KBM-7 (cell line): ENCODE data around the gene TP53TG5.
"Not testable (repeated sequence)": the region's sequence is repeated elsewhere in the genome, so short reads cannot be mapped to it uniquely, and the experiment has no call there.

Experiments used
- DNase-seq: peaks from one replicate; pipeline ENCODE4 v3.0.0-alpha.2; 2015
- in situ Hi-C: fragments of 300-500 bp; cut with MboI; formaldehyde crosslinking; loops from 2 replicates; pipeline ENCODE4 v1.14.3; 2020; ENCODE audit warnings: low sequenced_read_pairs, low pct_unique_long_range_greater_than_20kb, mixed read lengths

The TP53TG5 gene

GRCh38 chr20:45350795-45351194, 27.3 kb downstream of the TP53TG5 start:
- in situ Hi-C loops, DNase-seq: not testable (repeated sequence)

- in situ Hi-C loops = no loop called here
- DNase-seq = no peak
These were observed 27.9 kb downstream of the TP53TG5 start for GRCh38 chr20:45350217-45350616.

GRCh38 chr20:45347936-45348778, 30.0 kb downstream of the TP53TG5 start, which contains the start of gene SDC4:
TSS of gene SDC4 (minus strand) at chr20:45348424. CDS start at chr20:45348384, 40 bp downstream.
- DNase-seq = no peak
- in situ Hi-C loops = no loop called here

- in situ Hi-C loops = no loop called here
- DNase-seq = no peak
These were observed 30.7 kb downstream of the TP53TG5 start for GRCh38 chr20:45347297-45347935.

DNA sequence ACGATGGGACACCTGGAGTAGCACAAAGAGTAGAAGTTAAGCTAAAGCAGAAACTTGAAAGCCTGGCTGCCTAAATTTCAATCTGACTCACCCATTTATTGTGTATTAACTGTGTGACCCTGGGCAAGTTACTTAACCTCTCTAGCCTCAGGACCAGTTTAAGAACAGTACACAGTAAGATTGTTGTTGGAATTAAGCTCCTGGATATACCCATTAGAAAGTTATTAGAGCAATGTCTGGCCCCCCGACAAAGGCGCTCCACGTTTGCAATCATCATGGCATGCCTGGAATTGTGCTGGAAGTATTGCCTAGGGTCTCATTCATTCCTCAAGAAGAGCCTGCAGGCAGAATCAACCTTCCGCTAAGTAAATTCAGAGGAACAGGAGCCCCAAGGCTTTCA, 31.3 kb downstream of the TP53TG5 start:
- DNase-seq = no peak
- in situ Hi-C loops = no loop called here

- in situ Hi-C loops = no loop called here
- DNase-seq = no peak
These were observed 31.8 kb downstream of the TP53TG5 start for GRCh38 chr20:45346291-45346718.

DNA sequence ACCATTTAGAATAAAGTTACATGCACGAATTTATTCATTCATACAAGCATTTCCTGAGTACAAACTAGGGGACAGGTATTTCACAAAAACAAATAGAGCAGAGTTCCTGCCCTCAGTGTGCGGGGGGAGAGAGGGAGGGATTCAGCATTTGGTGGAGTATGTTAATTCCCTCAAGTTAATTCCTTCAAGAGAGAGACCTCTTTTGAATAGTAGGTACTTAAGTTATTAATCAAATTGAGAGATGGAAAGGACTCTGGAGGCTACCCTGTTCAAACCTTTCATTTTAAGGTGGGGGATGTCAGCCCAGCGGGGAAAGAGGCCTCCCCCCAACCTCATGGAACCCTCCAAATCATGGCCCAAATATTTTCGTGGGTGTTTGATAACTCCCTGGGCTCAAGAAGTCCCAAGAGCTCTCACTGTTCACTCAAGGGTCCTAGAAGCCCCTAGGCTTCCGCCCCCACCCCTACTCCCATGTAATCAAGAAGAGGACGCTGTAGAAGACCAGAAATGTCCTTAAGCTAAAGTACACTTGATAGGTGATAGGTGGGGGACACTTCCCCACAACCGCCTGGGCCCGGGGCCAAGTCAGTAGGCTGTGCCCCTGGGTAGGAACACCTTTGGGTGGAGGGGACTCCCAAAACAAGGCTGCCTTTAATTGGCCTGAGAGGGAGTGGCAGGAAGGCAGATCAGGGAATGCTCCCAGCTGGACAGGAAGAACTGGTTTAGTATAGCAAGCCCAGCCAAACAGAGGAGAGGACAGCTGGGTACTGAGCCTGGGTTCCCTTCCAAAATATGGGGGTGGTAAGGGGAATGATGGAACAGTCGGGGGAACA, 32.8 kb downstream of the TP53TG5 start:
- in situ Hi-C loops = no loop called here
- DNase-seq = no peak

DNA sequence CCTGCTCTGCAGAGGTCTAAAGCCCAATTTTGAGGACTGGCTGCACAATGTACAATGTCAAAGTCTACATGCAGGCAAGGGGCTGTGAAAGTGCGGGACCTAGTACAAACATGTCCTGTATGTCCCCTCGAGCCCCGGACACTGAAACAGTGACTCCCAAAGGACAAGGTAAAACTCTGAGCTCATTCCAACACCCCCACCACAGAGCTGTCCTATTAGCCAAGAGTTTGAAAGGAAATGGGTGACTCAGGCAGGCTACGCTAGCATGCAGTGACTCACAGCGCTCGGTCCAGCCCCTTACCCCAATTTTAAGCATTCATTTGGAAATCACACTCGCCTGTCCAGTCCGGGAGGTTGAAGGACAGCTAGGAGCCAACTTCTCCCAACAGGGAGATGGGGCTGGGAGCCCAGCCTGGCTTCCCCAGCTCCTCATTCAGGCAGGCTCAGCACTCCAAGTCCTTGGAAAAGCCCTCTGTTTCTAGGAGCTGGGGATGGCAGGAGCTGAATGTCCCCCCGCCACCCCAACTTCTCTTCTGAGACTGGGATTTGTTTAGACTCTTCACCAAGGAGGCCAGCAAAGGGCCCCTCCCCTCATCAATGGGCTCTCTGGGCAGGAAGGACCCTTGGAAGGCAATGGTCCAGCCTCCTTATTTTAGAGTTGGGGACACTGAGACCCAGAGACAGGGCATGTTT, 33.8 kb downstream of the TP53TG5 start:
- DNase-seq = no peak
- in situ Hi-C loops = no loop called here

GRCh38 chr20:45343532-45344167, 34.5 kb downstream of the TP53TG5 start:
- in situ Hi-C loops = no loop called here
- DNase-seq = no peak

DNA sequence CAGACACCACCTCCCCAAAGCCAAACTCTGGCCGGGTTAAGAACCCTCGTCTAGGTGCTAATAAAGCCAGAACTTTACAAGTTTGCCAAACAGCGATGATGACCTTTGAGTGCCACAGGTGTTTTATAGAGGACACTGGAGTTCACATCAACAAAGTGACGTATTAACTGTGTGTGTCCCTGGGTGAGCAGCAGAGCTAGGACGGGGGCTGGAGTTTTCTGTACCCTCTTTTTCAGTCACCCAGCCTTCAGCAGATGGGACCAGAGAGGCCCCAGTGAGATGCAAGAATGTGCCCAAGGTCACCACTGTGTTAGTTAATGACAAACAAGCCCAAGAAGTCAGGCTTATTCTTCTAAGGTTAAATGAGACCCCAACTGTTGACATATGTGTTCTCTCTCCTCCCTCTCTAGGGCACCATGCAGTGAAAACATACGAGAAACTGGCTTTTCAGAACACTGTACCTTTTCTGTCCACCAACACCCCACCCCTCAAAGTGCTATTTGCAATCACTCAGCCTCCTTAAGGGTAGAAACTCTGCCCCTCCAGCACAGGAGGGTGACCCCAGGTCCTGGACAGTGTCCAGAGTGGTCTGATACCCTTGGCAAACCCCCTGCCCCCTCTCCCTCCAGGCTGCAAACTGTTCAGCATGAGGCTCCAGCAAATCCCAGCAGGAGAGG, 35.1 kb downstream of the TP53TG5 start:
- in situ Hi-C loops = no loop called here
- DNase-seq = no peak

DNA sequence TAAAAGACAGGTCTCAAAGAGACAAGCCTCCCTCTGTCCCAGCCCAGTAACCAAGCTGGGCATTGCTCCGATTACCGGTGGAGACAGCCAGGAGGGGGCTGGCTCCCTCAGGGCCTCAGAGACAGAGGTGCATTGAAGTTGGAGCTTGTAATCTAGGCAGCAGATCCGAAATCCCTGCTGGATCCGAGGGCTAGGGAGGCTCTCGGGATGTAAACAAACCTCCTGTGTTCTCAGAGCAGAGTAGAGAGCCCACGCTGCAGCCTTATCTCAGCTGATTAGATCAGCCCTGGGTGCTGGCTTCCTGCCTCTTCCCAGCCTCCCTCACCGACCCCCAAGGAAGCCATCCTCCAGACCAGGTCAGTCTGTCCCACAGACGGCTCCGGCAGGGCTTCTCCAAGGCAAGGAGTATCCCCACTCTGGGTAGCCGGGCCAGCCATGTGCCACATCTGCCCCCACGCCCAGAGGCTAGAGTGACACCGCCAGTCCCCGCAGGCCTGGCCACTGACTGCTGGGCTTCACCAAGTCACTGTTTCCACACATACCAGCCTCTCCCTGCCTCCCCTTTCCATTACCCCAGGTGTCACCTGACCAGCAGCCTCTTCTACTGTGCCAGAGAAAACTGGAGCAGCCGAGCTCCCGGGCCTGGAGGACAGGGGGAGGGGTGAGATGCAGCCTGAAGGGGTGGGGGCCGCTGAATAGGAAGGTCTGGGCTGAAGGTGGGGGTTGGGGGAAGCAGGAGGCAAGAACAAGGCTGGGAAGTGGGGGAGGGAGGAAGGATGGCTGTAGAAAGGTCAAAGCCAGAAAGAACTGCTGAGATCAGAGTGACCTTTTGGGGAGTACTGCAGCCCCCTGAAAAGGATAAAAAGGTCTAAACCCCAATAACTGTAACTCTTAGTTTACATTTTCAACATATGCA, 35.9 kb downstream of the TP53TG5 start:
- no peak for DNase-seq
- in situ Hi-C loops = no loop called here

- no peak for DNase-seq
- in situ Hi-C loops = no loop called here
These were observed 36.6 kb downstream of the TP53TG5 start for GRCh38 chr20:45341579-45341938.

DNA sequence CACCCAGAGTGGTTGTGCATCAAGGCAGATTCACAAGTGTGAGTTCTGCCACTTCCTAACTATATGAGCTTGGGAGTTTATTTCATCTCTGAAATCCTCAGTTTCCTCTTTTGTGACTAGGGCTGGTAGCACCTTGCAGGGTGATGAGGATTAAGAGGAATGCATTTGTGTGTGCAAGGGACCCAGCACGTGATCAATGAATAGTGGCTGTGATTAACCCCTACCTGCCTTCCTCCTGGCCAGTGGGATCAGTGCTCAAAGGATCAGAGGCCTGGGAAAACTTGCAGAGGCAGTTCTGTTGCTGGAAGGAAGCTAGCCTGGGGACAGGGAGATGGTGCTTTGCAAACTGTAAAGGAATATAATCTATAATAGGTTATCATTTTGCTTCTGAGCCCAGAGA, 37.2 kb downstream of the TP53TG5 start:
- no peak for DNase-seq
- in situ Hi-C loops = no loop called here

DNA sequence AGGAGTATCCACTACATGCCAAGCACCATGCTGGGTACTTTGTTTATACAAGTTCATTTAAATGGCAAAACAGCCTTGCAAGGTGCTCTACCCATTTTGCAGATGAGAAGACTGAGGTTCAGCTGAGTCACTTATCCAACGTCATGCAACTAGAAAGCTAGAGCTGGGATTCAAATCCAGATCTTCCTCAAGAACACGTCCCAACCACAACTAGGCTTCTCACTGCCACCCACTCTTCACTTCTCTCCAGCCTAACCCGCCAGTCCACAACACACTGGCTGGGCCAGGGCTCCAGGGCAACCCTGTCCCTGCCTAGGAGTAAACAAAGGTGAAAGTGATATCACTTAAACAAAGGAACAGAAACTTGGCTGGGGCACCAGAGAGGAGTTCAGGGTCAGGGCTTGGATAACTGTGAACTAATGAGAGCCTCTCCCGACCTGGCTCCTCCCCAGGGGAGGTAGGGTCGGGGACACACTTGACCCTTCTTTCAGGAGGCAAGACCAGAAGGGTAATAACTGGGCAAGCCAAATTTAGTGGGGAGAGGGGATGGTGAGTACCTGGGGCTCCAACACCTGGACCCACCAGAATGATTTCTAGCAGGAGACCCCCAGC, 37.8 kb downstream of the TP53TG5 start:
- DNase-seq = no peak

GRCh38 chr20:45339799-45340198, 38.3 kb downstream of the TP53TG5 start:
- DNase-seq = no peak

More for the DNA sequence above, 37.8 kb downstream of the TP53TG5 start:
- in situ Hi-C loops = no loop called here

DNA sequence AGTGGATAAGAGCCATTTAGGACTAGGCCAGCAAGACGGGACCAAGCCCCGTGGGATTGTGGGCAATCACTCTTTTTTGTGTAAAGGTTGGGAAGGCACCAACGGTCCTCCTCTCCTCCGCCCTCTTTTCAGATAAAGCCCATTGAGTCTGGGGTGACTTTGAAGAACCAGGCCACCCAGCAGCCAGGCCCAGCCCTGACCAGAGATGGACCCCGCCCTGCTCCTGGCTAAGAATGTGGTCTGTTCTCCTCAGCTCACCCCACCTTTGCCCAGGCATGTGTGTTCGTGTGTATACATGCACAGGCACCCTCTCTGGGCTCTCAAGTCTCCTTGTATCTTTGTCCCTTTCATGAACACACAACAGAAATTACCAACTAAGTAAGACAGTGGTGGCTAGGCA, 39.0 kb downstream of the TP53TG5 start:
- in situ Hi-C loops = no loop called here

More at GRCh38 chr20:45339799-45340198, 38.3 kb downstream of the TP53TG5 start:
- in situ Hi-C loops = no loop called here

More for the DNA sequence above, 39.0 kb downstream of the TP53TG5 start:
- DNase-seq = no peak
